ENCODE measurements around the gene FAM3C. TPM values are rescaled to one million over a fixed set of nuclear protein-coding genes. Genes with fewer than 3 reads are reported as not detected.

The FAM3C gene
- total RNA-seq, 1 donor from 2014 or later: 54.8 TPM

DNA sequence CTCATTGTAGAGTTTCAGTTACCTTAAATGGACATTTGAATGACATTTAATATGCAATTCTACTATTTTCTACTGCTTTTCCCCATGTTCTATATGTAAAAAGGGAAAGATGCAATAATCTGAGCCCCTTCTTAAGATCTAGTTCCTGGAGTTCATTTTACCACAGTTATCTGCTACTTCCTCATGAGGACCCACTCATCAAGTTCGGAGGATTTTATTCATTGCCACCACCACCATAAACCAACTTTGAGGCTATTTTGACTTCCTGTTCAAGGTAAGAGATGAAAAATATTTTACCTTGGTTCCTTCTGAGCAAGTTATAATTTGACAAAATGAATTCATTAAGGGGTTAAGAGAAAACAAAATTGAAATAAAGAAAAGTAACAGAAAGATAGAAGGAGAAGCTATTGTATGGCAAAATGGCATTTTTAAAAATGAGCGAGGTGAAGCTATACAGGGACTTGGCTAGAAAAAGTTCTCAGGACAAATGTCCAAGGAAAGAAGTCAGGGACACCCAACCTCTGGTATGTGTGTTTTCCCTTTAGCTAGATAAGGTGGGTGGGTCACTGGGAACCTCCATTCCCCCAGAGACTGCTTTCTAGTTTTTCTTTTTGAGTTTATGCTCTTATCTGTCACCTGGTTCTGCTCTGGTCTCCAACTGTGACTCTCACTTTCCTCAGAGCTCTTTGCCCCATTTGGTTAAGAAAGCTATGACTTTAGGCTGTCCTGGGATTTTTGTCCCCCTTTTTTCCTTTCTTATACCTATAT, 14.9 kb upstream of the FAM3C start:
- intact Hi-C loops (cut with micrococcal nuclease): no loop called here

DNA sequence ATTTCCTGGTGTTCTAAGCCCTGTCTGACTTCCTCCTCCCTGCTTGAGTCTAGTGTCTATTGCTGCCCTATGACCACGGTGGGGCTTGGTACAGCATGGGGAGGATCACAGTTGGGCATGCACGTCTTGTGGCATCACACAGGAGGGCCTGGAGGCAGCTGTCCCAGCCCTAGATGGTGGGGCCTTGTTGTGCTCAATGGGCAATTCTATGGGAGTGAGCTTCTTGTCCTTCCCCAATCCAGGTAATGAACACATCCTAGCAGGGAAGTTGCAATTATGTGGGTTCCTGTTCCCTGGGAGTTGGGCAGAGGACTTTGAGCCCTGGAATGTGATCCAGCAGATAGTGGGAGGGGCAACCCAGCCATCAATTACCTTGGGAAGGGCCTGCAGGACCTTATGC, 10.8 kb upstream of the FAM3C start:
- intact Hi-C loops (cut with micrococcal nuclease): no loop called here

DNA sequence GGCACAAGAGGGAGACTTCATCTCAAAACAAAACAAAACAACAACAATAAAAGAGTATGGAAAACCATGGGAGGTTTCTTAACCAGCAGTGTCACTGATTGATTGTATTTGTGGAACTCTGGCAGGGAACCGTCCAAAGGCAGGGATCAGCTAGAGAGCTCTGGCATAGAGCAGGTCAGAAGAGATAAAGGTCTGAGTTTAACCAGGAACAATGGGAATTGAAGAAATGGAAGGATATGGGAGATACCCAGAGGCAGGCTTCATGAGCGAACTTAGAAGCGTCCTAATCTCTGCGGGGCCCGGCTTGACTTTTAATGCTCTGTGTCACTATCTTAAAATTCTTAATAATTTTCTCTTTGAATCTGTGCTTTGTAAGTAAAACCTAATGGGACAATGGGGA, 10.4 kb upstream of the FAM3C start:
- intact Hi-C loops (cut with micrococcal nuclease): no loop called here

DNA sequence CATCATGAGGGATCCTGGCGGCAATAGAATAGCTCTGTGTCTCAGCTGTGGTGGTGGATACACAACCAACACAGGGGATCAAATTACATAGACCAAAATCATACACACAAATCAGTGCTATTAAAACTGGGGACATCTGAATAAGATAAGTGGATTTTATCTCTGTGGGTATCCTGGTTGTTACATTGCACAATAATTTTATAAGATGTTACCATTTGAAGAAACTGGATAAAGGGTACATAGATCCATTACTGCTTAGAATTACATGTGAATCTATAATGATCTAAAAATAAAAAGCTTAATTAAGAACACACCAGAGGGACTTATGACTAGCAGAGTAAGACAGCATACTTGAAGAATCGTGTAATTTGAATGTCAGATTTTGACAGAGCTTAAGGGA, 8.2 kb upstream of the FAM3C start:
- intact Hi-C loops (cut with micrococcal nuclease): no loop called here

DNA sequence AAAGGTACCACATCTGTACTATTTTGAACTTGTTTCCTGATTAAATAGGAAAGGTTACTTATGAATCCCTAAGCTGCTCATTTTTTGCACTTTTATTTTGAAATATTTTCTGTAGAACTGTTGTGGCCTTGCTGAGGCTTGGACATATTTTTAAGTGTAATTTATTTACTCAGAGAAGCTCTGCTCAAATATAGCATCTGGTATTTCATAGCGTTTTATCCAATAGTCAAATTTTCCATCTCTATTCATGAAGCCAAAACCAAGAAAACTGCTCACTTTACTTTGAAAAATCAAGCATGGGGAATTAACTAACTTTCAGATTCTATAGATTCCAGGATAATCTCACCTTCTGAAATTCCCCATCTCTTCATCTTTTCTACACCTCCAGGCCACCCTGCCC, 6.6 kb upstream of the FAM3C start:
- intact Hi-C loops (cut with micrococcal nuclease): no loop called here

DNA sequence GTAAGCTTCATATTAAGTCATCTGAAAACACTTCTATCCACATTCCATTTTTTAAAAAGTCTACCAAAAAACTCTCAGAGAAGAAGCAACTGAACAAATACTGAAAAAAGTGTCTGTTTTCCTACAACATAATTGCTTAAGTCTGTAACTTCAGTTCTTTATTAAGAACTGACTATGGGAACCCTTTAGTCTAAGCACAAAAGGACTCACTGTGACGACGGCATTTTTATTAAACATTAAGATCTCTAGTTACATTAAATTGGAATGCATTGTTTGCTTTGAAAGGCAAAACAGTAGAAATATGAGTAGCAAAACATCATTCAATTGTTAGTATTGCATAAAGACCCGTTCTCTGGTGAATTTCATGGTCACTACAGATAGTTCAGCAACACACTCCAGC, 5.8 kb upstream of the FAM3C start:
- intact Hi-C loops (cut with micrococcal nuclease): no loop called here

DNA sequence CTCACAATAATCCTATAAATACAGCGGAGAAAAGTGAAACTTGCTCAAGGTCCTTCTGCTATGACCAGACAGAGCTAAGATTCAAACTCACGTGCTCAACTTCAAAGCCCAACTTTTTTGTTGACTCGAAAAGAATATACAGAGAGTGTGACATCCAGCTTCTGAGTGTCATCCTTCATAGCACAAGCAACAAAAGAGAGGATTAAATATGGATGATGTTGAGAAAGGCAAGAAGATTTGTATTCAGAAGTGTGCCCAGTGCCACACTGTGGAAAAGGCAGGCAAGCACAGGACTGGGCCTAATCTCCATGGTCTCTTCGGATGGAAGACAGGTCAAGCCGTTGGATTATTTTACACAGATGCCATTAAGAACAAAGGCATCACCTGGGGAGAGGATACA, 2.1 kb upstream of the FAM3C start:
- intact Hi-C loops (cut with micrococcal nuclease): no loop called here

DNA sequence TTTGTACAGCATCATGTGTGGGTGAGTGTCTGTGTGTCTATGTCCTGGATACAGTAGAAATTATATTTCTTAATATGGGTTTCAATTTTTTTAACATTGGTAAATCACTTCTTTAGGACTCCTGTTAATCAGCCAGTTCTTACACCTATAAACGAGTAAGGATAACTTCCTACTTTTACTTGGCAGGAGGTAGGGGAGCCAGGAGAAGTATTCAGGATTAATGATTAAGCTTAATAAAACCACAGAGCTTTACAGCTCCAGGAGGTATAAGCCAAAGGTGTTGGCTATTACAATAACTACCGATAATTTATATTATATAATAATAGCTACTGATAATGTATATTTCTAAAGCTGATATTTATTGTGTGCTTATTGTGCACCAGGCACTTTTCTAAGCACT, 1.7 kb upstream of the FAM3C start:
- intact Hi-C loops (cut with micrococcal nuclease): no loop called here

DNA sequence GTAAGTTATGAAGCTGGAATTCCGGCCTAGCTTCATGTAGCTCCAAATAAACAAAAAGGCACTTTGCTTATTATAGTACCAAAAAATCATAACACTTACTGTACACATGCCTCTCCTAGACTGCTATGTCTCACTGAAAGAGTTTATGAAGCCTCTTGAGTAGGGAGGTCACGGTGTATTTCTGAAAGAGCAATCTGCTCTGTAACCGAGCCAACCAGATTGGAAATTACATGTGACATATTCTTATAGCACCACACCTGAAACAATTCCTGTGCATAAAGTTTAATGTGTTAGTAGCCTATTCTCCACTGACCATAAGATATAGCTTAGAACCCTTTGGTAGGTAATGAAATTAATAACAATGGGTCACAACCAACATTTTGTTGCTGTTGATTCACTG, 1.3 kb upstream of the FAM3C start:
- intact Hi-C loops (cut with micrococcal nuclease): no loop called here

DNA sequence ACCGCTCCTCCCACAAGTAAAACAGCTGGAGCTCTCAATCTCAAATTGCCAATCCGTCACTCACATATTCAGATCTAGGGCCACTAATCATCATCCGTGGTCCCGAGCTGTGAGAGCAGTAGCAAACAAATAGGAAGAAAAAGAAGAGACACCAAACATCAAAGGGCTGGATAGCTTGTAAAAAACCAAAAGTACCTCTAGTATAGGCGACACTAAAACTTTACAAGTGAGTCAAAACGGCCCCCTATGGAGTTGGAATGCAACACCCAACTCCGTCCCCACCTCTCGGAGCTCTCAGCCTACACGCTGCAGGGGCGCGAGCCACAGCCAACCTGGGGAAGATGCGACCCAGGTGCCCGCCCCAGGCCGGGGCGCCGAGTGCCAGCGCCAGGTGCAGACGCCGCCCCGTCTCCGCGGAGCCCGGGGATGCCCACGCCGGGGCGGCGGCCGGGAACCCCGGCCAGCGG, 581 bp downstream of the FAM3C start:
- intact Hi-C loops (cut with micrococcal nuclease): loop anchor here (1.0 kb wide), 4 partner anchors 10 to 445 kb away; partner anchors contain the start of gene ING3

DNA sequence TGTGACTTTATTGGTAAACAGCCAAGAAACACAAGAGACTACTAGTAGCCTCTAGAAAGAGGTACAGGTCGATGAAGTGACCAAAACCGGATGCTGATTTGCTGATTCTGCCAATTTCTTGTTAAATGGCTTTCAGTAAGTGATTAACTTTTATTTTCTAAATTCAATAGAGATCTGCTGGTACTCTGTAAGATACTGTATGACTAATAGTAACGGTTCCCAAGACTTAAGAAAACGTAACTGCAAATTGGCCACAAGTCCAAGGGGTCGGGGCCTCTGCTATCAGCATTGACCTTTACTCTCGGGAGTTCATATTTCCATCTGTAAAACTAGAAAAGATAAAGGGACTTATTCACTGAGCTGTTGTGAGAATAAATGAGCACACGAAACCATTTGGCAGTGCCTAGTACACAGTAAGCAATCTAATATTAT, 1.4 kb downstream of the FAM3C start:
- intact Hi-C loops (cut with micrococcal nuclease): loop anchor here (1.0 kb wide), 4 partner anchors 9 to 444 kb away; partner anchors contain the start of gene ING3

DNA sequence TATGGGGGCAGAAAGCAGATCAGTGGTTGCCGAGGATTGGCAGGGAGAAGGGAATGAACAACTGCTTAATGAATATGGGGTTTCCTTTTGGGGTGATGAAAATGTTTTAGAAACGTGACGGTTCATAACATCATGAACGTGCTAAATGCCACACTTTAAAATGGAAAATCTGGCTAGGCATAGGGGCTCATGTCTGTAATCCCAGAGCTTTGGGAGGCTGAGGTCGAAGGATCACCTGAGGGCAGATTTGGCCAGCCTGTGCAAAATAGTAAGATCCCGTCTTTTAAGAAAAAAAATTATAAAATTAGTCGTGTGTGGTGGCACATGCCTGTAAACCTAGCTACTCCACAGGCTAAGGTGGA, 3.1 kb downstream of the FAM3C start:
- intact Hi-C loops (cut with micrococcal nuclease): no loop called here

DNA sequence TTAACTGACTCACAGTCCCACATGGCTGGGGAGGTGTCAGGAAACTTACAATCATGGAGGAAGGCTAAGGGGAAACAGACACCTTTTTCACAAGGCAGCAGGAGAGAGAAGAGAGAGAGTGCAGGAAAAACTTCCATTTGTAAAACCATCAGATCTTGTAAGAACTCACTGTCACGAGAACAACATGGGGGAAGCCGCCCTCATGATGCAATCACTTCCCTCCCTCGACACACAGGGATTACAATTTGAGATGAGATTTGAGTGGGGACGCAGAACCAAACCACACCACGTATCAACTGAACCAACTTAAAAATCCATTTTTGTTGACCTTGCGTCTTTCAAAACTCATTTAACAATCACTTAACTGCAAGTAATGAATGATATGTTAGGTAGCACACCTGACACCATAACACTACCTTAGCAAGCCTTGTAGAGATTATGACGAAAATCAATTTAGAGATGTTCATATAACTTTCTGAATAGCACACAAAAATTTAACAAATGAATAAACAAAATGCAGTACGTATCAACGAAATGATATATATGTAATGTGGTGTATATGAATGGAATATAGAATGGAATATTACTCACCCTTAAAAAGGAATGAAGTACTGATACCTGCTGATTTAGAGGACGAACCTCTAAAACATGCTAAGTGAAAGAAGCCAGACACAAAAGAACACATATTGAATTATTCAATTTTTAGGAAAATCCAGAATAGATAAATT, 3.7 kb downstream of the FAM3C start:
- intact Hi-C loops (cut with micrococcal nuclease): no loop called here

DNA sequence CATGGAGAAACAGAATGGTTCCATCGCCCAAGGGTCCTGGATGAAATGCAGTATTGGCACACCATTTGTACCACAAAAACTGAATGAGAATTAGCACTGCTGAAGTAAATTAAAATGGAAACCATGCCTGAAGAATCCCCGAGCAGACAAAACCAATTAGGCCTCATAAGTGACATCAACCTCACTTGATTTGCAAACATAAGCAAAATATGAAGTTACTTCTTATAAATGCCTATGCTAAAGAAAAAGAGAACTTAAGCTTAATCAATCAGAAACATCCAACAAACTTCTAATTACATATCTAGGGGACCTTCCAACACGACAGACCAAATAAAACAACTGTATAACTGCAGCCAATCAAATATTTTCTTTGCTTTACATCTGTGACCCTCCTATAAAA, 4.4 kb downstream of the FAM3C start:
- intact Hi-C loops (cut with micrococcal nuclease): no loop called here

DNA sequence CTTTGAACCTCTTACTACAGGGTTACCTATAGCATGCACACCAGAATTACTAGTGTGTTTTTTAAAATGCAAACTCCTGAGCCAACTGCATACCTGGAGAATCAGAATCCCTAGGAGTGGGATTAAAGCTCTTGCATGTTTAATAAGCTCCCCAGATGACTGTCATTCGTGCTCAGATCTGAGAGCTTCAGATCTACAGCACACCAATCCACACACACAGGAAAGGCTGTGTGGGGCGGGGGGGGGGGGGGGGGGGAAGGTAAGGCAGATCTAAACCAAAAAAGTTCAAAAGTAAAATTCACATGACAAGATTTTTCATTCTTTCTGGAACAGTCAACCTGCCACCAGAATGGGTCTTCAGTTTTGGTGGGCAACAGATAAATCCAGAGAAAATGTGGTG, 5.5 kb downstream of the FAM3C start:
- intact Hi-C loops (cut with micrococcal nuclease): no loop called here

DNA sequence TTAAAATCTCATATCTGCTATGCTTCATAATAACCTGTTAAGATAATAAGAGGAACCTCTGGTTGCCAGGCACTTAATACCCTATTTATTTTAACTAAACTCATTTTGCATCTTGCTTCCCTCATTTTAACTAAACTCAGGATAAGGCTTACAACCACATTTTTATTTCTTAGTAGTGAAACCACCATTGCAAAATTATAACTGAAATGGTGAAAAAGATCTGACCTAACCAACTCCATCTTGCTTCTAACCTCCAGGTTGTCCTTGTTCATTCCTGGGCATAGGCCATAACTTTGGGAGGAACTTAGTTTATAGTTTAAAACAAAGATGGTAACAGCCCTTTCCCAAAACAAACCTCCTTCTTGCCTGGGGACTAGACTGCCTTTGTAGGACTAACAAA, 6.0 kb downstream of the FAM3C start:
- intact Hi-C loops (cut with micrococcal nuclease): no loop called here

DNA sequence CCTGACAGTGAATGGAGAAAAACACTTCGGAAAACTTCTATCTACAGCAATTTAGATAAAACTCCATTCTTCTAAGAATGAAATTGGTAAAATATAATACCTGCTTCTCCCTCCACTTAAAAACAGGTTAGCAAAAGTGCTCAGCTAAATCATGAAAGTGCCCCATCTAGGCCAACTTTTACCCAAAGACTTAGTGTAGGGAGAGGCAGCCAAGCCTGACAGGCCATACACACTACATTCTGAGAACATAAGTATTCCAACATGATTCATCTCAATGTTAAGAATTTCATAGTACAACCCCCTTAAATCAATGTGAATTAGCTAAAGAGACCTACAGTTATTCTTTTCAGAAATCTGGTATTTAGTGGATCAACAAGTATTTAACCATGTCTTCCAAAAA, 7.2 kb downstream of the FAM3C start:
- intact Hi-C loops (cut with micrococcal nuclease): no loop called here

DNA sequence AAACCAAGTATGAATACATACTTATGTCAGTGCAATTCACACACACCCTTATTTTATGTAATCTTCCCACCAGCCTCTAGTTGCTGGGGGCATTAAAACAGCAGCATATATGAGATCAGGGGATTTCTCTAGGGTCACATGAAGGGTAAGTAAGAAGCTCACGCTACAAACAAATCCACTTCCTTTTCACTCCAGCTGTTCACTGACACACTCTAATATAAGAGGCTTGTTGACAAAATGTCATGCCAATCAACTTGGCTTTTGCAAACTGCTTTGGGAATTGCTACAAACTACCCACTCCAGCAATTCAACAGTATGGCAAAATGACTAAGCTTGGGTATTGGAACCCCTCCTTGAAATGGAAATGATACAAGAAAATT, 10.3 kb downstream of the FAM3C start:
- intact Hi-C loops (cut with micrococcal nuclease): loop anchor here (1.0 kb wide), 1 partner anchor 10 kb away; no protein-coding TSS in a partner anchor

DNA sequence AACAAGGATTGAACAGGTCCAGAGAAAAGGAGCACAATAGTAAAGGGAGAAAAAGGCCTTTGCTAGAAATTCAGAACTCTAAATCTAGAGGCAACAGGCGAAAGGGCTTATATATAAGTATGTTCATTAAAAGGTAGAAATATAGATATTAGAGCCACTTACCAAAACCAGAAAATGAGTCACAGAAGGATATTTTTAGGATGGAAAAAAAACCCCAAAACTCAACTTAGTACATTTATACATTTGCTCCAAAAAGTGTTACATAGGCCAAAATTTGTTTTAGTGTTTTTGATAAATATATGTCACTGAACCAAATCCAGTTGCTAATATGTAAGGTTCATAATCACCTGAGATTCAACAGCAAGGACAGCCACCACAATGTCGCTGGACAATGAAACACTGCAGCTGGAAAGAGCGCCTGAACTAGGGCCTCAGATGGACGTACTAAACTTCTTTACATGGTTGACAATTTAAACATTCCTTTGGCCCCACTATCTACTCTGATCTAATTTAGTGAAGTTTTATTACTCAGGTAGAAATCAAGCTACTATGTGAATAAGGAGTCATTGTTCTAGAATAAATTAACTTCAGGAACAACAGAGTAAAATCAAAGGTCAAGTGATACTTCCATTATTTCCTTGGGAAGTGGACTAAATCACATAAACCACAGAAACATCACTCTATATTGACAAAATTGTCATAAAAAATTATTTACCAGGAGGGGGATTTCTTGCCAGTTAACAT, 10.9 kb downstream of the FAM3C start:
- intact Hi-C loops (cut with micrococcal nuclease): loop anchor here (1.0 kb wide), 1 partner anchor 10 kb away; no protein-coding TSS in a partner anchor

DNA sequence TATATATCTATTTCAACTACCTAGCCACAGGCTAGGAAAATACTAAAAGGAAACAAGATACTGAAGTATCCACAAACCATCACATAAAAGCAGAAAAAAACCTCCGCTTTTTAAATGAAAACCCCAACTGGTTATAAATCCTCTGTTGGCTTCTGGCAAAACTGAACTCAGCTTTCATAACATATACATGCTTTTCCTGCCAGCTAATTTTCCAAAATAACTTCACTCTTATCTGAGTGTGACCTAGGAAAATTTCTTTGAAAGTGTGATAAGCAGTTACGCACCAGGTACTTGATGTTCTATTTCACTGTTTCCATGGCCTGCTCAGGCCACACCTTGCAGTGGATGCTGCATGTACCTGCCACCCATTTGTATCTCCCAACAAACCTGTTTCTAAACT, 11.8 kb downstream of the FAM3C start:
- intact Hi-C loops (cut with micrococcal nuclease): no loop called here

DNA sequence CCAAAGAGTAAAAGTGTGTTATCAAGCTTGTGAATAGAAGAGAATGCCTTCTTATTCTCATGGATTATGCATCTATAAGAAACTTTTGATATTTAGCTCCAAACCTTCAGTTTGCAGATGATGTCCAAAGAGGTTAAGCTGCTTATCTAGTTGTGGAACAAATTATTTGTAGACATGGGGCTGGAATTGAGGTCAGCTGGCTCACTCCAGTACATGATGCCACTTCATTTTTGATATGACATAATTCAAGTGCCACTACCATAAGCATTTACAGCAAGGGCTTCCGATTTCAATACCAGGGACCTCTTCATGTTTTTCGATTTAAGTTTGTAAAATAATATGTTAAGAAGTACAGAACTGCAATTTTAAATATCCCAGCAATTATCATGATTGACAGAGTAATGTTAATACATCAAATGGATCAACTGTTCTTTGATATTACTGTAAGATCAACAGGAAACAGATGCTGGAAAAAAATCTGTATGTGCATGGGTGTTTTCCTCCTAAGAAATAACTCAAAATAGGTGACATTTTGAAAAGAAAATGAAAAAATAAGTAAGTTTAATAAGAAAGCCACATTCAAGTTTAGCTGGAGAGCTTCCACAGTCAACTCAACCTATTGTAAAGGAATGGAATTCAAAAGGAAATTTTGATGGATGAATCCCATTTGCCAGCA, 12.7 kb downstream of the FAM3C start:
- intact Hi-C loops (cut with micrococcal nuclease): no loop called here
